ENCODE measurements around the gene PRDM8.

PRDM8 gene

DNA sequence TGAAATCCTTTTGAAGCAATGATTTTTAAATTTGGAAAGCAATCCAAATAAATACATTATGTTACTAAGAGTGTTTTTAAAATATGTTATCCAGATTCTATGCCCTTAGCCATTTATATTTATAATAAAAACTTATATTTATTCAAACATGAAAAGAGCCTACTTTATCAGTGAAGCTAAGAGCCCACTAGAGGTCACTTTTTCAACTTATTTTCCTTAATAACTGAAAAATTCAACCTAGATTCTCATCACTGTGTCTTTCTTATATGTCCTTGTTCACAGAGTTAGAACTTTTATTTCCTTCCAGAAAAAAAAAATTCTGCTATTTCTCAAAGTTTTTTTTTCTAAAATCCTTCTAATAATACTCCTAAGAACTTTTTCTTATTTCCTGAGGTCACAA lies 23.9 kb downstream of the PRDM8 start:
- Histone ChIP-seq H3K36me3 (ENCODE audit: control insufficient read depth in 5 of 5, insufficient read depth in 5 of 5, low read length in 5 of 5) (no peaks in the 10 kb centered on the region), H3K27me3 (ENCODE audit: control insufficient read depth in 5 of 5, insufficient read depth in 4 of 5, low read length in 5 of 5) (peaks cover 0 to 13% (median 4%) of the 10 kb centered on the region in 5 donors)

GRCh38 chr4:80225595-80225994 lies 28.3 kb downstream of the PRDM8 start:
- H3K27me3 ChIP-seq (ENCODE audit: control insufficient read depth in 5 of 5, insufficient read depth in 4 of 5, low read length in 5 of 5): peaks cover 0 to 8% (median 0%) of the 10 kb centered on the region in 5 donors
- no peak overlapping the region for H3K4me3 ChIP-seq (ENCODE audit: low read depth in 1 of 5, low read length in 5 of 5)
- no peak overlapping the region for H3K27ac ChIP-seq (ENCODE audit: low read depth, low read length)
- no peaks in the 10 kb centered on the region for H3K9me3 ChIP-seq (ENCODE audit: control insufficient read depth in 5 of 5, low read length in 5 of 5)
- no peaks in the 10 kb centered on the region for H3K4me1 ChIP-seq (ENCODE audit: control insufficient read depth in 5 of 5, insufficient read depth in 5 of 5, low read length in 5 of 5)
- H3K36me3 ChIP-seq (ENCODE audit: control insufficient read depth in 5 of 5, insufficient read depth in 5 of 5, low read length in 5 of 5): no peaks in the 10 kb centered on the region
- H3K9ac ChIP-seq (ENCODE audit: low read length in 5 of 5): no peak overlapping the region

More for the DNA sequence above, 23.9 kb downstream of the PRDM8 start:
- Histone ChIP-seq H3K4me3 (ENCODE audit: low read depth in 1 of 5, low read length in 5 of 5) (no peak overlapping the region), H3K9me3 (ENCODE audit: control insufficient read depth in 5 of 5, low read length in 5 of 5) (no peaks in the 10 kb centered on the region), H3K9ac (ENCODE audit: low read length in 5 of 5) (no peak overlapping the region), H3K27ac (ENCODE audit: low read depth, low read length) (no peak overlapping the region), H3K4me1 (ENCODE audit: control insufficient read depth in 5 of 5, insufficient read depth in 5 of 5, low read length in 5 of 5) (no peaks in the 10 kb centered on the region)

DNA sequence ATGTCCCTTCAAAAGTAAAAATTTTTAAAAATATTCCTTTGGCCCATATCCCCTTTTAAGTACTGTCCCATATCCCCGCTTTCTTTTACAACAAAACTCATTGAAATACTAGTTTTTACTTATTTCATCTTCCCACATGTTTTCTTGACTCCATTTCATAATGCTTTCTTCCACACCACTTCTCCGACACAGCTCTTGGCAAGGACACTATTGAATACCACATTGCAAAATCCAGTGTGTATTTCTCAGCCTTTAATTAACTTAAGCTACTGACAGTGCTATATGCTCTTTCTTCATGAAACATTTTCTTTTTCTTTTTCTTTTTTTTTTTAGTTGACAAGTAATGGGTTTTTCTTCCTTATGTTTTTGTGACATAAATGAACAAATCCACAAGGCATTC lies 28.8 kb downstream of the PRDM8 start:
- Histone ChIP-seq H3K36me3 (ENCODE audit: control insufficient read depth in 5 of 5, insufficient read depth in 5 of 5, low read length in 5 of 5) (no peaks in the 10 kb centered on the region), H3K9me3 (ENCODE audit: control insufficient read depth in 5 of 5, low read length in 5 of 5) (no peaks in the 10 kb centered on the region), H3K27me3 (ENCODE audit: control insufficient read depth in 5 of 5, insufficient read depth in 4 of 5, low read length in 5 of 5) (peaks cover 0 to 5% (median 0%) of the 10 kb centered on the region in 5 donors), H3K4me1 (ENCODE audit: control insufficient read depth in 5 of 5, insufficient read depth in 5 of 5, low read length in 5 of 5) (no peaks in the 10 kb centered on the region), H3K27ac (ENCODE audit: low read depth, low read length) (no peak overlapping the region), H3K9ac (ENCODE audit: low read length in 5 of 5) (no peak overlapping the region), H3K4me3 (ENCODE audit: low read depth in 1 of 5, low read length in 5 of 5) (no peak overlapping the region)

GRCh38 chr4:80228460-80228859 lies 31.2 kb downstream of the PRDM8 start:
- H3K4me1 ChIP-seq (ENCODE audit: control insufficient read depth in 5 of 5, insufficient read depth in 5 of 5, low read length in 5 of 5): no peaks in the 10 kb centered on the region
- H3K9ac ChIP-seq (ENCODE audit: low read length in 5 of 5): no peak overlapping the region
- H3K4me3 ChIP-seq (ENCODE audit: low read depth in 1 of 5, low read length in 5 of 5): no peak overlapping the region
- H3K27ac ChIP-seq (ENCODE audit: low read depth, low read length): no peak overlapping the region
- no peaks in the 10 kb centered on the region for H3K36me3 ChIP-seq (ENCODE audit: control insufficient read depth in 5 of 5, insufficient read depth in 5 of 5, low read length in 5 of 5)
- H3K9me3 ChIP-seq (ENCODE audit: control insufficient read depth in 5 of 5, low read length in 5 of 5): no peaks in the 10 kb centered on the region
- H3K27me3 ChIP-seq (ENCODE audit: control insufficient read depth in 5 of 5, insufficient read depth in 4 of 5, low read length in 5 of 5): peaks cover 0 to 5% (median 0%) of the 10 kb centered on the region in 5 donors

DNA sequence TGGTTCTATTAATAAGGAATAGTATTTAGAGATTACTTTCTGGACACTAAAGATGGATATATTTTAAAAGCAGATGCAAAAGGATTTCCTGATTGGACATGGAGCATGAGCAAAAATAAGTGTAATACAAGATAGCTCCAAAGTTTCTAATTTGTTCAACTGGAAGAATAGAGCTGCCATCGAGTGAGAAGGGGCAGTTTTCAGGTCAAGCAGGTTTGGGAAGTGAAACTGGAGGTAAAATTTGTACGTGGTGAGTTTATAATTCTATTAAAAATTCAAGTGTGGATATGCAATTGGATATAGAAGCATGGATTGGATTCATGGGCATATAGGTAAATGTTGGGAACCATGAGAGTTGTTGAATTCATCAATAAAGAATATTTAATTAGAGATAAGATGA lies 31.8 kb downstream of the PRDM8 start:
- H3K4me1 ChIP-seq (ENCODE audit: control insufficient read depth in 5 of 5, insufficient read depth in 5 of 5, low read length in 5 of 5): no peaks in the 10 kb centered on the region
- H3K27ac ChIP-seq (ENCODE audit: low read depth, low read length): no peak overlapping the region
- no peak overlapping the region for H3K4me3 ChIP-seq (ENCODE audit: low read depth in 1 of 5, low read length in 5 of 5)
- H3K27me3 ChIP-seq (ENCODE audit: control insufficient read depth in 5 of 5, insufficient read depth in 4 of 5, low read length in 5 of 5): peaks cover 0 to 5% (median 0%) of the 10 kb centered on the region in 5 donors
- no peak overlapping the region for H3K9ac ChIP-seq (ENCODE audit: low read length in 5 of 5)
- no peaks in the 10 kb centered on the region for H3K9me3 ChIP-seq (ENCODE audit: control insufficient read depth in 5 of 5, low read length in 5 of 5)
- no peaks in the 10 kb centered on the region for H3K36me3 ChIP-seq (ENCODE audit: control insufficient read depth in 5 of 5, insufficient read depth in 5 of 5, low read length in 5 of 5)

- H3K27me3 ChIP-seq (ENCODE audit: control insufficient read depth in 5 of 5, insufficient read depth in 4 of 5, low read length in 5 of 5): peaks cover 0 to 5% (median 0%) of the 10 kb centered on the region in 5 donors
- no peaks in the 10 kb centered on the region for H3K9me3 ChIP-seq (ENCODE audit: control insufficient read depth in 5 of 5, low read length in 5 of 5)
- no peak overlapping the region for H3K9ac ChIP-seq (ENCODE audit: low read length in 5 of 5)
- no peak overlapping the region for H3K4me3 ChIP-seq (ENCODE audit: low read depth in 1 of 5, low read length in 5 of 5)
- no peaks in the 10 kb centered on the region for H3K36me3 ChIP-seq (ENCODE audit: control insufficient read depth in 5 of 5, insufficient read depth in 5 of 5, low read length in 5 of 5)
- H3K27ac ChIP-seq (ENCODE audit: low read depth, low read length): no peak overlapping the region
- no peaks in the 10 kb centered on the region for H3K4me1 ChIP-seq (ENCODE audit: control insufficient read depth in 5 of 5, insufficient read depth in 5 of 5, low read length in 5 of 5)
Measured at GRCh38 chr4:80229590-80229989, 32.3 kb downstream of the PRDM8 start.

DNA sequence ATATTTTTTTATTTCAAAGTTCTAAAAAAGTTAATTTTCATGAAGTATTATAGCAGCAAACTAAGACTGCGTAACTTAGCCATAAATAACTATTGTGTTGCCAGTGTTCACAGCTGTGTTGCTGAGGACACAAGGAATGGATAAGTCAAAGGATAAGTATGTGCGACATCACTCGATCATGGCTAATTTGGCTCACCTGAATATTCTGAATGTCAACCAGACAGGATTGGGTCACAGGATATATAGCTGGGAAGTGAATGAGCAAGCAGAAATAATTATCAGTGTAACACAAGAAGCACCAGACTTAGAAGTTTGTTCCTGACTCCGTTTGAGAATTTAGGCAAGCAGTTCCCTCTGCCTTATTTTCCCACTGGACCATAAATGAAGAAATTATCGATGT lies 33.9 kb downstream of the PRDM8 start:
- H3K36me3 ChIP-seq (ENCODE audit: control insufficient read depth in 5 of 5, insufficient read depth in 5 of 5, low read length in 5 of 5): no peaks in the 10 kb centered on the region
- H3K27me3 ChIP-seq (ENCODE audit: control insufficient read depth in 5 of 5, insufficient read depth in 4 of 5, low read length in 5 of 5): peaks cover 0 to 5% (median 0%) of the 10 kb centered on the region in 5 donors
- no peak overlapping the region for H3K27ac ChIP-seq (ENCODE audit: low read depth, low read length)
- H3K4me1 ChIP-seq (ENCODE audit: control insufficient read depth in 5 of 5, insufficient read depth in 5 of 5, low read length in 5 of 5): no peaks in the 10 kb centered on the region
- H3K4me3 ChIP-seq (ENCODE audit: low read depth in 1 of 5, low read length in 5 of 5): no peak overlapping the region
- H3K9me3 ChIP-seq (ENCODE audit: control insufficient read depth in 5 of 5, low read length in 5 of 5): no peaks in the 10 kb centered on the region
- H3K9ac ChIP-seq (ENCODE audit: low read length in 5 of 5): no peak overlapping the region

DNA sequence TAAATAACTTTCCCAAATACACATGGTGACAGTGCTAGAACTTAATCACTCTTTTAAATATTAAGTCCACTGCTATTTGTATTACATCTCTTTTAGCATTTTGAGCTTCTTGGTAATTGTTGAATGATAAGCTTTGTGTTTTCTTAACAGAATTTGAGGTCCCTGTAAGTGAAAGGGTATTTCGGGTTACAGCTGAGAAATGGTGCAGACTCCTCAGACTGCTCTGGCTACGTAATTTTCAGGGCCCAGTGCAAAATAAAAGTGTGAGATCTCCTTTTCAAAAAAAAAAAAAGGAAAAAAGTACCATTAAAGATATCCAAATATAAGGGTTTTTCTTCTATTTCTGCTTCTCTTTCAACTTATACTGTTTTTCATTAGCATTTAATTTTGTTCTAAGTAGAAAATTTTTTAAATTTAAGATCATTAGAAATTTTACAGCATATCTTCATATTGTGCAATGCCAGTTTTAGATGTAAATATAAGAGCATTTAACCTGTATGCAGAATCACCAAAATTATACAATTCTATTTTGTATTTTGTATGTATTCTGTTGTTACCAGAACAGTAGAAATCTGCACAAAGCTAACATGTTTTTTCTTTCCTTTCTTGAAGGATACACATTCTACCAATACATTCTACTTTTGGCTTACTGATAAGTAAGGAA lies 35.5 kb downstream of the PRDM8 start:
- no peak overlapping the region for H3K27ac ChIP-seq (ENCODE audit: low read depth, low read length)
- no peaks in the 10 kb centered on the region for H3K36me3 ChIP-seq (ENCODE audit: control insufficient read depth in 5 of 5, insufficient read depth in 5 of 5, low read length in 5 of 5)
- H3K4me3 ChIP-seq (ENCODE audit: low read depth in 1 of 5, low read length in 5 of 5): no peak overlapping the region
- H3K9ac ChIP-seq (ENCODE audit: low read length in 5 of 5): no peak overlapping the region
- no peaks in the 10 kb centered on the region for H3K9me3 ChIP-seq (ENCODE audit: control insufficient read depth in 5 of 5, low read length in 5 of 5)
- no peaks in the 10 kb centered on the region for H3K4me1 ChIP-seq (ENCODE audit: control insufficient read depth in 5 of 5, insufficient read depth in 5 of 5, low read length in 5 of 5)
- H3K27me3 ChIP-seq (ENCODE audit: control insufficient read depth in 5 of 5, insufficient read depth in 4 of 5, low read length in 5 of 5): peaks cover 0 to 5% (median 3%) of the 10 kb centered on the region in 5 donors

GRCh38 chr4:80233390-80233789 lies 36.1 kb downstream of the PRDM8 start:
- H3K27ac ChIP-seq (ENCODE audit: low read depth, low read length): no peak overlapping the region
- no peaks in the 10 kb centered on the region for H3K9me3 ChIP-seq (ENCODE audit: control insufficient read depth in 5 of 5, low read length in 5 of 5)
- no peak overlapping the region for H3K9ac ChIP-seq (ENCODE audit: low read length in 5 of 5)
- peaks cover 0 to 5% (median under 1%) of the 10 kb centered on the region in 5 donors for H3K27me3 ChIP-seq (ENCODE audit: control insufficient read depth in 5 of 5, insufficient read depth in 4 of 5, low read length in 5 of 5)
- no peak overlapping the region for H3K4me3 ChIP-seq (ENCODE audit: low read depth in 1 of 5, low read length in 5 of 5)
- H3K4me1 ChIP-seq (ENCODE audit: control insufficient read depth in 5 of 5, insufficient read depth in 5 of 5, low read length in 5 of 5): no peaks in the 10 kb centered on the region
- no peaks in the 10 kb centered on the region for H3K36me3 ChIP-seq (ENCODE audit: control insufficient read depth in 5 of 5, insufficient read depth in 5 of 5, low read length in 5 of 5)

DNA sequence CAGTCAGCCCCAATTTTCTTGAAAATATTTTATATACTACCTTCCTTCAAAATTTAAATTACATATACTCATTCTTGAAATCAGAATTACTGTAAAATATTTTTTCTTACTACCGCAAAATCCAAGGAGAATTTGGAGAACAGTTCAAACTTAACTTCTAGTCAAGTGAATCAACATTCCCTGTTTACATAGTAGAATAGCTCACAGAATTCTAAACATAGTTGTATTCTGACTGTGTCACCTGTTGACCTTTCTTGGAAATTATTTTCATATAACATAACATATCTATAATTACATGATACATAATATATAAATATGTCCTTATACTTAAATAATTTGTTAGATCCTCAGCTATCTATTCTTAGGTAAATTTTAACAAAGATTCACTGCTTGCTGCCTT lies 38.1 kb downstream of the PRDM8 start:
- H3K4me1 ChIP-seq (ENCODE audit: control insufficient read depth in 5 of 5, insufficient read depth in 5 of 5, low read length in 5 of 5): no peaks in the 10 kb centered on the region
- H3K4me3 ChIP-seq (ENCODE audit: low read depth in 1 of 5, low read length in 5 of 5): no peak overlapping the region
- H3K9me3 ChIP-seq (ENCODE audit: control insufficient read depth in 5 of 5, low read length in 5 of 5): no peaks in the 10 kb centered on the region
- H3K9ac ChIP-seq (ENCODE audit: low read length in 5 of 5): no peak overlapping the region
- no peaks in the 10 kb centered on the region for H3K36me3 ChIP-seq (ENCODE audit: control insufficient read depth in 5 of 5, insufficient read depth in 5 of 5, low read length in 5 of 5)
- H3K27me3 ChIP-seq (ENCODE audit: control insufficient read depth in 5 of 5, insufficient read depth in 4 of 5, low read length in 5 of 5): peaks cover 0 to 3% (median 0%) of the 10 kb centered on the region in 5 donors
- no peak overlapping the region for H3K27ac ChIP-seq (ENCODE audit: low read depth, low read length)

Data from subcutaneous abdominal adipose tissue (tissue), 5 donors.